Activated T-helper 1 cell treated with anti-CD3 and anti-CD28 coated beads, Interleukin-12 subunit alpha, Interleukin-12 subunit beta, Interleukin-2, Interleukin-4 antibody, amounts not matched to agents 30 ng/mL and 10 ng/mL and 1 ng/mL, durations not matched to agents 14 hours and 24 hours and 36 hours (primary cell): Measurements from ENCODE around the gene CCDC71L. TPM values are rescaled to one million over a fixed set of nuclear protein-coding genes. Genes with fewer than 3 reads are reported as not detected.

Experiments used
- DNase-seq: peaks from one replicate; pipeline ENCODE4 v3.0.0; 2021; ENCODE audit warnings: low spot score
- H3K27ac Mint-ChIP-seq: one replicate; pipeline ENCODE4 v1.8.0; 2021; ENCODE audit warnings: mild to moderate bottlenecking, mixed read lengths
- H3K27me3 Mint-ChIP-seq: one replicate; pipeline ENCODE4 v1.8.0; 2022; ENCODE audit warnings: mild to moderate bottlenecking, moderate library complexity, mixed read lengths; ENCODE audit not compliant: insufficient read depth
- H3K36me3 Mint-ChIP-seq: one replicate; pipeline ENCODE4 v1.8.0; 2021; ENCODE audit warnings: low read depth, mixed read lengths
- H3K4me1 Mint-ChIP-seq: one replicate; pipeline ENCODE4 v1.8.0; 2021; ENCODE audit warnings: low read depth, mixed read lengths
- H3K4me3 Mint-ChIP-seq: one replicate; pipeline ENCODE4 v1.8.0; 2021; ENCODE audit warnings: mild to moderate bottlenecking, moderate library complexity, mixed read lengths
- H3K9me3 Mint-ChIP-seq: one replicate; pipeline ENCODE4 v1.8.0; 2021; ENCODE audit warnings: mixed read lengths
- intact Hi-C: fragments of 100-400 bp; cut with micrococcal nuclease; formaldehyde crosslinking; loops from one replicate; pipeline ENCODE4 v1.15.1; 2024
- total RNA-seq: library from RNA; stranded (reverse); gene quantifications from 2 replicates; pipeline ENCODE4 v1.2.3, GENCODE V29; 2022

The CCDC71L gene
- total RNA-seq, 1 donor from 2014 or later: 17.9 TPM

DNA sequence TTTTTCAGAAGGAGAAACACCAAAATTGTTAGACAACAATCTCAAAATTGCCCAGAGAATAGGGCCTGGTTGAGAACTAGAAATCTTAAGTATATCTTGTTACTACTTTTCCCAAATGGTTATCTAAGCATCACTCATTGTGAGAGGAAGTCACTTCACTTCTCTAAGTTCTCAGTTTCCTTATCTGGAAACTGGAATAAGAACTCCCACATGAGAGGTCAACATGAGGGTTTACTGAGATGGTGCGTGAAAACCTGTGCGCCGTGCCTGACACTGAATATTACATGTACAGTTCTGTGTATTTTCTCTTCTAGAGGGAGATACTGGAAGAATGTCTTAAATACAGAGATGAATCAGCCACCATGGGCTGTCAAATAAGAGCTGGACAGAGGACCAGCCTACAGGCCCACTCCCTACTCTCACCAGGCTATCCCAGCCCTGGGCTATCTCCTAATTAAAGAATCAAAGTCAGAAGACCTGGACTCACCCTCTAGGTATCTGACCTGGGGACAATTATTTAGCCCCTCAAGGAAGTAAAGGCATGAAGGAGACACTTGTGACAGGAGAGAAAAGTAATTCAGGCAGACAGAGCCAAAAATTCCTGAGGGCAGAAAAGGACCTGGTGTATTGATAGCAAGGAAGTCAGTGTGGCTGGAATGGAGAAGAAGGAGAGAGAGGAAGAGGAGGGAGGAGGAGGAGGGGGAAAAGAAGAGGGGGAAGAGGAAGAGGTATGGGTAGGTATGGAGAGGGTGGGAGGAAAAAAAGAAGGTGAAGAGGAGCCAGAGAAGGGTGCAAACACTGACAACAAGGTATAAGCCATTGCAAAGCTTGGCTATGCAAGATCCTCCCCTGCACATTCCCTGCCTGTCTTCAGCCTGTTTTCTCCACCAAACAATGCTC is 44.9 kb downstream of the CCDC71L start:
- no peak for DNase-seq
- intact Hi-C loops: no loop called here
- Mint-ChIP-seq H3K9me3 (no peaks in the 10 kb centered on the region), H3K36me3 (no peaks in the 10 kb centered on the region), H3K4me1 (no peaks in the 10 kb centered on the region), H3K27ac (no peak overlapping the region), H3K27me3 (peaks cover 4% of the 10 kb centered on the region), H3K4me3 (no peak overlapping the region)

DNA sequence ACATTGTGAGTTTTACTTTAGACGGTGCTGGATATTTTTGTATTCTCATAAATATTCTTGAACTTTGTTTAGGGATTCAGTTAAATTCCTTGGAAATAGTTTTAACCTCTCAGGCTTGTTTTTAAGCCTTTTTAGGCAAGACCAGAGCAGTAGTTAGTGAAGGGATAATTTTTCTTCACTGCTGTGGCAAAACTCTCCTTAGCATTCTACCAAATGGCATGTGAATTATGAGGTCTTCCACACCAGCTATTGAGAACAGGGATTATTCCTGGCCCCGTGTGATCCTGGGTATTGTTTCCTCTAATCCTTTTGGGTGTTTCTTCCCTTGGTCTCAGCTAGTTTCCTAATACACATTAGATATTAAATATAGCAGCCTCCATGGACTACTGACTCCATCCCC is 46.2 kb downstream of the CCDC71L start:
- H3K4me1 Mint-ChIP-seq: no peaks in the 10 kb centered on the region
- peaks cover 4% of the 10 kb centered on the region for H3K27me3 Mint-ChIP-seq
- H3K9me3 Mint-ChIP-seq: no peaks in the 10 kb centered on the region
- intact Hi-C loops: no loop called here
- DNase-seq: no peak
- H3K27ac Mint-ChIP-seq: no peak overlapping the region
- no peak overlapping the region for H3K4me3 Mint-ChIP-seq
- no peaks in the 10 kb centered on the region for H3K36me3 Mint-ChIP-seq

- no peak overlapping the region for H3K27ac Mint-ChIP-seq
These were observed 47.0 kb downstream of the CCDC71L start for GRCh38 chr7:106613848-106614560.

GRCh38 chr7:106613279-106613678 is 47.7 kb downstream of the CCDC71L start:
- intact Hi-C loops: no loop called here
- Mint-ChIP-seq H3K4me1 (no peaks in the 10 kb centered on the region), H3K4me3 (no peak overlapping the region), H3K9me3 (no peaks in the 10 kb centered on the region), H3K27ac (no peak overlapping the region), H3K36me3 (no peaks in the 10 kb centered on the region), H3K27me3 (peaks cover 4% of the 10 kb centered on the region)
- DNase-seq: no peak

More at GRCh38 chr7:106613848-106614560, 47.0 kb downstream of the CCDC71L start:
- Mint-ChIP-seq H3K9me3 (no peaks in the 10 kb centered on the region), H3K4me3 (no peak overlapping the region), H3K27me3 (peaks cover 4% of the 10 kb centered on the region), H3K4me1 (no peaks in the 10 kb centered on the region), H3K36me3 (no peaks in the 10 kb centered on the region)
- intact Hi-C loops: no loop called here
- DNase-seq: no peak

- Mint-ChIP-seq H3K27me3 (peaks cover 4% of the 10 kb centered on the region), H3K36me3 (no peaks in the 10 kb centered on the region), H3K27ac (no peak overlapping the region), H3K4me1 (no peaks in the 10 kb centered on the region), H3K9me3 (no peaks in the 10 kb centered on the region), H3K4me3 (no peak overlapping the region)
- intact Hi-C loops: no loop called here
- DNase-seq: no peak
These were observed 48.5 kb downstream of the CCDC71L start for GRCh38 chr7:106612432-106612831.

GRCh38 chr7:106611911-106612310 is 49.0 kb downstream of the CCDC71L start:
- Mint-ChIP-seq H3K27ac (no peak overlapping the region), H3K27me3 (peaks cover 4% of the 10 kb centered on the region), H3K36me3 (no peaks in the 10 kb centered on the region), H3K4me3 (no peak overlapping the region), H3K4me1 (no peaks in the 10 kb centered on the region), H3K9me3 (no peaks in the 10 kb centered on the region)
- intact Hi-C loops: no loop called here
- no peak for DNase-seq

DNA sequence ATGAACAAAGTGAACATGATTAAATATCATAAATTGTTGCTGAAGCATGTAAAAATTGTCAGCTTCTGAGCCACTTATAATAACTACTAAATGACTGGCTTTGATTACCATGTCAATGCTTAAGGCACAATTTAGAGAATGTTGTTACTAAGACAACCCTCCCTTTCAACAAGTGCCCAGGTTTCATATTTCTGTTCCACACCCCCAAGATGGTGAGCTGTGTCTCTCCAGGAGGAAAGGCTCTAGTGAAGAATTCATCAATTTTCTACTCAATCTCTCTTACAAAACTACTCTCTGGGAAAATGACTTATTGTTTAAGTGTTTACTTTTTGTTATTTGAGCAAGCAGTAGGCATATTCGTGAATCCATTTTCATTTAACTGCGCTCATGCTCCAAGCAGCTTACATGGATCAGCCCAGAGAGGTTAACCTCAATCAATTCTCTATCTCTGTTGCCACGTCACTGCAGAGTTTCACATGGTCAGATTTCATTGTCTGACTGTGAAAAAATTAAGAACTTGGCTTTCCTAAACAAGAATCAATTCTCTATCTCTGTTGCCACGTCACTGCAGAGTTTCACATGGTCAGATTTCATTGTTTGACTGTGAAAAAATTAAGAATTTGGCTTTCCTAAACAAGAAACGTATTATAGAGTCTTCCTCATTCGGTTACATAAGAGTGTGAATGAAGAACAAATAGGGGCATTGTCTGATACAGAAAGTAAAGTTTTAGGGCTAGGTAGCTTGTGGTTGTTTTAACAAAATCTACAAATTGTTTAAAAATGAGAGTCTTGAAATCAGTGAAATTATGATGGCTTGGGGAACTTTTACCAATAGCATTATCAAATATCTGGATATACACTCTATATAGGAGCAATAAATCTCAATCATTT is 49.7 kb downstream of the CCDC71L start:
- Mint-ChIP-seq H3K27me3 (peaks cover 4% of the 10 kb centered on the region), H3K4me3 (no peak overlapping the region), H3K4me1 (no peaks in the 10 kb centered on the region), H3K9me3 (no peaks in the 10 kb centered on the region), H3K27ac (no peak overlapping the region), H3K36me3 (no peaks in the 10 kb centered on the region)
- no peak for DNase-seq
- intact Hi-C loops: no loop called here

DNA sequence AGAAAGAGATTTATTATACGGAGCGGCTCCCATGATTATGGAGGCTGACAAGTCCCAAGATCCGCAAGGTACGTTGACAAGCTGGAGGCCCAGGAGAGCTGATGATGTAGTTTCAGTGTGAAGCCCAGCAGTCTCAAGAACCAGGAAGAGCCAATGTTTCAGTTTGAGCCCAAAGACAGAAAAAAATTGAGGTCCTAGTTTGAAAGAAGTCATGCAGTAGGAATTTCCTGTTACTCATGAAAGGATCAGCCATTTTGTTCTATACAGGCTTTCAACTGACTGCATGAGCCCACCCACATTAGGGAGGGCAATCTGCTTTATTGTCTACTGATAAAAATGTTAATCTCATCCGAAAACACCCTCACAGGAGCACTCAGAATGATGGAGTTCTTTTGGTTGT is 51.5 kb downstream of the CCDC71L start:
- intact Hi-C loops: no loop called here

GRCh38 chr7:106608661-106609060 is 52.3 kb downstream of the CCDC71L start:
- no peaks in the 10 kb centered on the region for H3K36me3 Mint-ChIP-seq
- DNase-seq: no peak
- H3K4me3 Mint-ChIP-seq: no peak overlapping the region
- H3K9me3 Mint-ChIP-seq: no peaks in the 10 kb centered on the region
- no peak overlapping the region for H3K27ac Mint-ChIP-seq
- H3K27me3 Mint-ChIP-seq: no peaks in the 10 kb centered on the region
- intact Hi-C loops: no loop called here
- peaks cover 4% of the 10 kb centered on the region for H3K4me1 Mint-ChIP-seq

More for the DNA sequence above, 51.5 kb downstream of the CCDC71L start:
- no peaks in the 10 kb centered on the region for H3K36me3 Mint-ChIP-seq
- no peak for DNase-seq
- no peak overlapping the region for H3K4me3 Mint-ChIP-seq
- no peaks in the 10 kb centered on the region for H3K9me3 Mint-ChIP-seq
- no peaks in the 10 kb centered on the region for H3K4me1 Mint-ChIP-seq
- no peak overlapping the region for H3K27ac Mint-ChIP-seq
- H3K27me3 Mint-ChIP-seq: no peaks in the 10 kb centered on the region

Other genes starting within 250 kb of the CCDC71L start
- 38.7 and 39.3 TPM in 2 replicates for gene PIK3CG, start 204.1 kb upstream of the CCDC71L start, total RNA-seq